CD4-positive, CD25-positive, alpha-beta regulatory T cell (primary cell): ENCODE results near the gene AGBL4. TPM values are rescaled to one million over a fixed set of nuclear protein-coding genes. Genes with fewer than 3 reads are reported as not detected.

Experiments
- ATAC-seq, 2 donors: fragments of 150-1000 bp; cut with Tn5 transposase; one replicate each; pipeline ENCODE4 v1.10.0; 2021; ENCODE audit warnings: low read depth in 2 of 2, moderate number of reproducible peaks in 2 of 2, moderate library complexity in 1 of 2
- DNase-seq, 3 donors: peaks; one replicate each; pipeline versions ENCODE4 v3.0.0 to v3.0.0-alpha.2; 2012 to 2022; ENCODE audit warnings: mixed read lengths in 1 of 3
- H3K27ac ChIP-seq: one replicate; pipeline ENCODE4 v1.7.0; 2013; ENCODE audit warnings: mild to moderate bottlenecking, low read length; ENCODE audit not compliant: insufficient read depth, poor library complexity, severe bottlenecking
- H3K27me3 ChIP-seq: one replicate; pipeline ENCODE4 v1.7.0; 2013; ENCODE audit warnings: low read length; ENCODE audit not compliant: control insufficient read depth, insufficient read depth
- H3K36me3 ChIP-seq: one replicate; pipeline ENCODE4 v1.7.0; 2013; ENCODE audit warnings: mild to moderate bottlenecking, low read length, moderate library complexity; ENCODE audit not compliant: control insufficient read depth, insufficient read depth
- H3K4me1 ChIP-seq: 2 replicates; pipeline ENCODE4 v1.7.0; 2013; ENCODE audit warnings: mild to moderate bottlenecking, low read length; ENCODE audit not compliant: insufficient read depth, control insufficient read depth, poor library complexity, severe bottlenecking
- H3K4me3 ChIP-seq: one replicate; pipeline ENCODE4 v1.7.0; 2013; ENCODE audit warnings: low read depth, mild to moderate bottlenecking, low read length, moderate library complexity
- H3K9me3 ChIP-seq, 2 experiments: 1 replicate in 1 of 2; 2 replicates in 1 of 2; pipeline ENCODE4 v1.7.0; 2013; ENCODE audit warnings: low read length in 2 of 2, mild to moderate bottlenecking in 1 of 2, moderate library complexity in 1 of 2; ENCODE audit not compliant: control insufficient read depth in 2 of 2
- H3K27ac Mint-ChIP-seq, 3 donors: one replicate each; pipeline ENCODE4 v1.8.0; 2020 to 2022; ENCODE audit warnings: mild to moderate bottlenecking in 3 of 3, mixed read lengths in 3 of 3, moderate library complexity in 2 of 3
- H3K27me3 Mint-ChIP-seq: one replicate; pipeline ENCODE4 v1.8.0; 2022; ENCODE audit warnings: mild to moderate bottlenecking, mixed read lengths
- H3K36me3 Mint-ChIP-seq: one replicate; pipeline ENCODE4 v1.8.0; 2020; ENCODE audit warnings: mixed read lengths
- H3K4me1 Mint-ChIP-seq, 4 donors: one replicate each; pipeline ENCODE4 v1.8.0; 2020 to 2022; ENCODE audit warnings: mixed read lengths in 4 of 4, mild to moderate bottlenecking in 1 of 4
- H3K4me3 Mint-ChIP-seq, 4 donors: one replicate each; pipeline ENCODE4 v1.8.0; 2020 to 2022; ENCODE audit warnings: mild to moderate bottlenecking in 4 of 4, mixed read lengths in 4 of 4, moderate library complexity in 3 of 4
- H3K9me3 Mint-ChIP-seq, 7 donors: one replicate each; pipeline ENCODE4 v1.8.0; 2020 to 2022; ENCODE audit warnings: mixed read lengths in 7 of 7, mild to moderate bottlenecking in 3 of 7, moderate library complexity in 2 of 7
- polyA plus RNA-seq, 4 donors: library from polyadenylated mRNA; unstranded; fragments of 300-500 nt; fragmentation: Illumina TruSeq; gene quantifications; one replicate each; pipeline ENCODE4 v1.2.3, GENCODE V29; 2021
- total RNA-seq: library from RNA; stranded (reverse); gene quantifications from one replicate; pipeline ENCODE4 v1.2.3, GENCODE V29; 2022

The AGBL4 gene
- total and polyA plus RNA-seq, 5 donors from 2014 or later, result 0.47 TPM; not detected in 4

DNA sequence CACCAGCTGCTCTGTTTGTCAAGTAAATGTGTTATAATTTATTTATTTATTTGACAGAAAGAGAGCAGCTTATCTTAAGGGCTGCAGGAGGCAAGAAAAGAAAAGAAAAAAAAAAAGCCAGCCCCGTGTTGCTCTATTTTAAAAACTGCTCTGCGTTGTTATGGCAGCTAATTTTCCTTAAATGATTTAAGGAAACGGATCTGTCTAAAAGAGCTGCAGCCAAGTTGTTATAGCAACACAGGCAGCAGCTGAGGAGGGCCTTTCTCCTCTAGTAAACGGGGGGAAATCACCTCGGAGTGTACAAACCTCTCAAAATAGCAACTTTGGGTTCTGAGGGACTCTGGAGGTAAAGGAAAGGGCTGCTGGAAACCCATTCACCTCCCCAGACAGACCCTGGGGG is 1396.3 kb downstream of the AGBL4 start:
- no peaks in the 10 kb centered on the region for H3K36me3 ChIP-seq
- ATAC-seq (no peak), DNase-seq (no peak)
- Mint-ChIP-seq H3K9me3 (peaks cover 0 to 3% (median 0%) of the 10 kb centered on the region in 7 donors), H3K4me1 (no peaks in the 10 kb centered on the region), H3K4me3 (no peak overlapping the region), H3K27me3 (peaks cover 12% of the 10 kb centered on the region), H3K27ac (no peak overlapping the region), H3K36me3 (no peaks in the 10 kb centered on the region)
- no peaks in the 10 kb centered on the region for H3K4me1 ChIP-seq
- H3K27me3 ChIP-seq, result no peaks in the 10 kb centered on the region
- no peak overlapping the region for H3K27ac ChIP-seq
- no peak overlapping the region for H3K4me3 ChIP-seq
- H3K9me3 ChIP-seq, result no peaks in the 10 kb centered on the region

- H3K4me1 ChIP-seq, result no peaks in the 10 kb centered on the region
- ATAC-seq, result no peak
- no peaks in the 10 kb centered on the region for H3K36me3 ChIP-seq
Observed at GRCh38 chr1:48619539-48619938, 1404.2 kb downstream of the AGBL4 start.

GRCh38 chr1:48617252-48617651 is 1406.5 kb downstream of the AGBL4 start:
- Histone ChIP-seq H3K4me3 (no peak overlapping the region), H3K27ac (no peak overlapping the region), H3K4me1 (no peaks in the 10 kb centered on the region), H3K27me3 (no peaks in the 10 kb centered on the region), H3K9me3 (no peaks in the 10 kb centered on the region), H3K36me3 (no peaks in the 10 kb centered on the region)
- DNase-seq (no peak), ATAC-seq (no peak)
- Mint-ChIP-seq H3K4me3 (no peak overlapping the region), H3K27ac (no peak overlapping the region), H3K9me3 (no peaks in the 10 kb centered on the region), H3K27me3 (peaks cover 13% of the 10 kb centered on the region), H3K36me3 (no peaks in the 10 kb centered on the region), H3K4me1 (no peaks in the 10 kb centered on the region)

More at GRCh38 chr1:48619539-48619938, 1404.2 kb downstream of the AGBL4 start:
- DNase-seq, result no peak
- Histone ChIP-seq H3K9me3 (no peaks in the 10 kb centered on the region), H3K27ac (no peak overlapping the region), H3K27me3 (no peaks in the 10 kb centered on the region), H3K4me3 (no peak overlapping the region)
- H3K4me3 Mint-ChIP-seq, result no peak overlapping the region
- H3K27me3 Mint-ChIP-seq, result peaks cover 12% of the 10 kb centered on the region
- no peaks in the 10 kb centered on the region for H3K36me3 Mint-ChIP-seq
- H3K9me3 Mint-ChIP-seq, result no peaks in the 10 kb centered on the region
- H3K4me1 Mint-ChIP-seq, result no peaks in the 10 kb centered on the region
- no peak overlapping the region for H3K27ac Mint-ChIP-seq

DNA sequence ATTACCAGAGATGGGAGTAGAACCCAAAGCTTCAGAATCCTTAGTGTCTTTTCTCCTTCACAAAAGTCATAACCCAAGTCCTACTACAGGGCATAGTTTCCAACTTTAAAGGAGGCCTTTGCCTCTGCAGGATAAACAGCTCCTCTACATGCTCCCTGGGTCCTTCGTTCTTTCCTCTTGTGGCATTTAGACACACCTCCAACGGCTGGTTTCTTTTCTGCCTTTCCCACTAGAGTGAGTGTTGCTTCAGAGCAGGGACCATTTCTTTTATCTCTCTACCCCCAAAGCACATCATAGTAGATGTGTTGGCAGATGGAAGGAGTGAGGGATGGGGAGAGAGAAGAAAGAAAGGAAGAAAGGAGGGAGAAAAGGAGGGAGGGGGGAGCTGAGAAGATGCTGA is 1407.0 kb downstream of the AGBL4 start:
- Histone ChIP-seq H3K27me3 (no peaks in the 10 kb centered on the region), H3K36me3 (no peaks in the 10 kb centered on the region)

GRCh38 chr1:48611841-48612240 is 1411.9 kb downstream of the AGBL4 start:
- H3K4me1 Mint-ChIP-seq, result no peaks in the 10 kb centered on the region
- DNase-seq (no peak), ATAC-seq (no peak)
- H3K27ac Mint-ChIP-seq, result no peak overlapping the region
- H3K36me3 Mint-ChIP-seq, result no peaks in the 10 kb centered on the region
- Histone ChIP-seq H3K27ac (no peak overlapping the region), H3K9me3 (no peaks in the 10 kb centered on the region), H3K4me1 (no peaks in the 10 kb centered on the region), H3K27me3 (no peaks in the 10 kb centered on the region), H3K36me3 (no peaks in the 10 kb centered on the region), H3K4me3 (no peak overlapping the region)
- no peak overlapping the region for H3K4me3 Mint-ChIP-seq
- peaks cover 9% of the 10 kb centered on the region for H3K27me3 Mint-ChIP-seq
- peaks cover 0 to 2% (median 0%) of the 10 kb centered on the region in 7 donors for H3K9me3 Mint-ChIP-seq

More for the DNA sequence above, 1407.0 kb downstream of the AGBL4 start:
- Histone ChIP-seq H3K9me3 (no peaks in the 10 kb centered on the region), H3K27ac (no peak overlapping the region), H3K4me1 (no peaks in the 10 kb centered on the region), H3K4me3 (no peak overlapping the region)
- ATAC-seq (no peak), DNase-seq (no peak)
- no peaks in the 10 kb centered on the region for H3K36me3 Mint-ChIP-seq
- H3K4me1 Mint-ChIP-seq, result no peaks in the 10 kb centered on the region
- H3K27ac Mint-ChIP-seq, result no peak overlapping the region
- H3K4me3 Mint-ChIP-seq, result no peak overlapping the region
- H3K9me3 Mint-ChIP-seq, result no peaks in the 10 kb centered on the region
- peaks cover 13% of the 10 kb centered on the region for H3K27me3 Mint-ChIP-seq

- no peaks in the 10 kb centered on the region for H3K27me3 ChIP-seq
- no peaks in the 10 kb centered on the region for H3K4me1 Mint-ChIP-seq
- peaks cover 0 to 2% (median 0%) of the 10 kb centered on the region in 7 donors for H3K9me3 Mint-ChIP-seq
- peaks cover 9% of the 10 kb centered on the region for H3K27me3 Mint-ChIP-seq
- H3K36me3 Mint-ChIP-seq, result no peaks in the 10 kb centered on the region
- no peak overlapping the region for H3K27ac Mint-ChIP-seq
- H3K9me3 ChIP-seq, result no peaks in the 10 kb centered on the region
- H3K4me1 ChIP-seq, result no peaks in the 10 kb centered on the region
- H3K36me3 ChIP-seq, result no peaks in the 10 kb centered on the region
- H3K4me3 Mint-ChIP-seq, result no peak overlapping the region
- no peak overlapping the region for H3K4me3 ChIP-seq
- no peak overlapping the region for H3K27ac ChIP-seq
- DNase-seq, result no peak
- no peak for ATAC-seq
Observed at GRCh38 chr1:48610628-48611542, 1412.9 kb downstream of the AGBL4 start.

GRCh38 chr1:48608882-48609281 is 1414.9 kb downstream of the AGBL4 start:
- ATAC-seq (no peak), DNase-seq (no peak)
- H3K9me3 Mint-ChIP-seq, result peaks cover 0 to 2% (median 0%) of the 10 kb centered on the region in 7 donors
- H3K27ac ChIP-seq, result no peak overlapping the region
- peaks cover 2% of the 10 kb centered on the region for H3K27me3 ChIP-seq
- no peaks in the 10 kb centered on the region for H3K4me1 Mint-ChIP-seq
- peaks cover 4% of the 10 kb centered on the region for H3K27me3 Mint-ChIP-seq
- no peaks in the 10 kb centered on the region for H3K36me3 ChIP-seq
- H3K4me1 ChIP-seq, result no peaks in the 10 kb centered on the region
- H3K4me3 ChIP-seq, result no peak overlapping the region
- H3K4me3 Mint-ChIP-seq, result no peak overlapping the region
- no peak overlapping the region for H3K27ac Mint-ChIP-seq
- no peaks in the 10 kb centered on the region for H3K9me3 ChIP-seq
- H3K36me3 Mint-ChIP-seq, result no peaks in the 10 kb centered on the region

DNA sequence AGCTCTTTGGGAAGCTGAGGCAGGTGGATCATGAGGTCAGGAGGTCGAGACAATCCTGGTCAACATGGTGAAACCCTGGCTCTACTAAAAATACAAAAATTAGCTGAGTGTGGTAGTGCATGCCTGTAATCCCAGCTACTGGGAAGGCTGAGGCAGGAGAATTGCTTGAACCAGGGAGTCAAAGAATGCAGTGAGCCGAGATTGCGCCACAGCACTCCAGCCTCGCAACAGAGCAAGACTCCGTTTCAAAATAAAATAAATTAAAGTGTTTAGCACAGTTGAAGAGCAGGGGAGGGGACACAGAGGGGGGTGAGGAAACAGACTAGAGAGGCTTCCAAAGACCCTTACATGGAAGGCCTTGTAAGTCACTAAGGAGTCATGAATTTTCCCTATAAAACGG is 1420.5 kb downstream of the AGBL4 start:
- no peak overlapping the region for H3K27ac ChIP-seq
- H3K27ac Mint-ChIP-seq, result no peak overlapping the region
- DNase-seq (no peak), ATAC-seq (no peak)
- no peaks in the 10 kb centered on the region for H3K36me3 Mint-ChIP-seq
- H3K4me3 Mint-ChIP-seq, result no peak overlapping the region
- no peaks in the 10 kb centered on the region for H3K9me3 ChIP-seq
- no peaks in the 10 kb centered on the region for H3K4me1 ChIP-seq
- no peaks in the 10 kb centered on the region for H3K36me3 ChIP-seq
- no peak overlapping the region for H3K4me3 ChIP-seq
- no peaks in the 10 kb centered on the region for H3K4me1 Mint-ChIP-seq
- H3K9me3 Mint-ChIP-seq, result no peaks in the 10 kb centered on the region
- peaks cover 2% of the 10 kb centered on the region for H3K27me3 ChIP-seq
- no peaks in the 10 kb centered on the region for H3K27me3 Mint-ChIP-seq
